CD4-positive, alpha-beta T cell (primary cell): ENCODE measurements around the gene ZNF638. TPM values are rescaled to one million over a fixed set of nuclear protein-coding genes. Genes with fewer than 3 reads are reported as not detected.

Experiments
- ATAC-seq: fragments of 200-7000 bp; cut with Tn5 transposase; one replicate; pipeline ENCODE4 v1.10.0; 2022; ENCODE audit warnings: mild to moderate bottlenecking; ENCODE audit not compliant: poor library complexity
- CTCF ChIA-PET: fragments of 350-600 bp; sonication (Branson Sonifier 250); formaldehyde crosslinking; loops from one replicate; lab custom pipeline; 2021; ENCODE audit warnings: antibody characterized with exemption, inconsistent platforms; lab: Charles Lee
- POLR2A ChIA-PET: fragments of 350-600 bp; sonication (Branson Sonifier 250); formaldehyde crosslinking; loops from one replicate; lab custom pipeline; 2021; ENCODE audit warnings: antibody characterized with exemption, inconsistent platforms; lab: Charles Lee
- DNase-seq, 14 experiments: peaks; one replicate each; pipeline ENCODE4 v3.0.0-alpha.2; 2013 to 2020; ENCODE audit warnings: mixed read lengths in 2 of 14
- H3K27ac ChIP-seq, 2 donors: one replicate each; pipeline versions ENCODE4 v1.5.1 to v1.7.0; 2013; ENCODE audit warnings: low read length in 2 of 2, low read depth in 1 of 2, mild to moderate bottlenecking in 1 of 2
- H3K27me3 ChIP-seq, 2 experiments: 1 replicate in 1 of 2; 2 replicates in 1 of 2; pipeline versions ENCODE4 v1.6.1 to v1.7.0; 2013; ENCODE audit warnings: low read length in 2 of 2, control low read depth in 1 of 2, mild to moderate bottlenecking in 1 of 2, moderate library complexity in 1 of 2; ENCODE audit not compliant: insufficient read depth in 2 of 2, control insufficient read depth in 1 of 2
- H3K36me3 ChIP-seq: one replicate; pipeline ENCODE4 v1.6.1; 2013; ENCODE audit warnings: low read length, control low read depth; ENCODE audit not compliant: insufficient read depth
- H3K4me1 ChIP-seq: one replicate; pipeline ENCODE4 v1.6.1; 2013; ENCODE audit warnings: low read length, control low read depth; ENCODE audit not compliant: insufficient read depth
- H3K4me3 ChIP-seq: one replicate; pipeline ENCODE4 v1.5.1; 2013; ENCODE audit warnings: mild to moderate bottlenecking, low read length, moderate library complexity
- H3K9me3 ChIP-seq, 2 experiments: 1 replicate in 1 of 2; 2 replicates in 1 of 2; pipeline versions ENCODE4 v1.6.1 to v1.7.0; 2013; ENCODE audit warnings: low read length in 2 of 2, mild to moderate bottlenecking in 2 of 2, control low read depth in 1 of 2, moderate library complexity in 1 of 2; ENCODE audit not compliant: control insufficient read depth in 1 of 2, insufficient read depth in 1 of 2
- H3K27ac Mint-ChIP-seq: one replicate; pipeline ENCODE4 v1.8.0; 2020; ENCODE audit warnings: mixed read lengths
- H3K27me3 Mint-ChIP-seq: one replicate; pipeline ENCODE4 v1.8.0; 2021; ENCODE audit warnings: mixed read lengths
- H3K36me3 Mint-ChIP-seq: one replicate; pipeline ENCODE4 v1.8.0; 2021; ENCODE audit warnings: low read depth, mixed read lengths
- H3K4me1 Mint-ChIP-seq: one replicate; pipeline ENCODE4 v1.8.0; 2021; ENCODE audit warnings: low read depth, mixed read lengths
- H3K4me3 Mint-ChIP-seq: one replicate; pipeline ENCODE4 v1.8.0; 2020; ENCODE audit warnings: mild to moderate bottlenecking, mixed read lengths
- H3K9me3 Mint-ChIP-seq: one replicate; pipeline ENCODE4 v1.8.0; 2020; ENCODE audit warnings: mixed read lengths
- intact Hi-C, 2 experiments: fragments of 100-400 bp; cut with DNase I in 1 of 2; cut with micrococcal nuclease in 1 of 2; formaldehyde crosslinking; loops; one replicate each; pipeline versions ENCODE4 v1.15.1 to v1.9.0; 2023 to 2025; cut with DNase I, micrococcal nuclease
- polyA plus RNA-seq, 2 donors: library from polyadenylated mRNA; unstranded; fragments of 120-200 nt; gene quantifications; one replicate each; pipeline ENCODE4 v1.2.1, GENCODE V29; 2013
- total RNA-seq, 174 experiments: library from RNA in 2 of 174; stranded (reverse) in 2 of 174; gene quantifications; one replicate each; pipeline ENCODE4 v1.2.3 and lab custom pipeline; 2021 to 2026
- TF ChIP-seq, protein P1 (sequence below): fragments of 200-600 bp; IDR thresholded peaks from one replicate; pipeline ENCODE4 v1.8.0; 2022; ENCODE audit warnings: antibody characterized with exemption, mild to moderate bottlenecking

The ZNF638 gene, protein sequence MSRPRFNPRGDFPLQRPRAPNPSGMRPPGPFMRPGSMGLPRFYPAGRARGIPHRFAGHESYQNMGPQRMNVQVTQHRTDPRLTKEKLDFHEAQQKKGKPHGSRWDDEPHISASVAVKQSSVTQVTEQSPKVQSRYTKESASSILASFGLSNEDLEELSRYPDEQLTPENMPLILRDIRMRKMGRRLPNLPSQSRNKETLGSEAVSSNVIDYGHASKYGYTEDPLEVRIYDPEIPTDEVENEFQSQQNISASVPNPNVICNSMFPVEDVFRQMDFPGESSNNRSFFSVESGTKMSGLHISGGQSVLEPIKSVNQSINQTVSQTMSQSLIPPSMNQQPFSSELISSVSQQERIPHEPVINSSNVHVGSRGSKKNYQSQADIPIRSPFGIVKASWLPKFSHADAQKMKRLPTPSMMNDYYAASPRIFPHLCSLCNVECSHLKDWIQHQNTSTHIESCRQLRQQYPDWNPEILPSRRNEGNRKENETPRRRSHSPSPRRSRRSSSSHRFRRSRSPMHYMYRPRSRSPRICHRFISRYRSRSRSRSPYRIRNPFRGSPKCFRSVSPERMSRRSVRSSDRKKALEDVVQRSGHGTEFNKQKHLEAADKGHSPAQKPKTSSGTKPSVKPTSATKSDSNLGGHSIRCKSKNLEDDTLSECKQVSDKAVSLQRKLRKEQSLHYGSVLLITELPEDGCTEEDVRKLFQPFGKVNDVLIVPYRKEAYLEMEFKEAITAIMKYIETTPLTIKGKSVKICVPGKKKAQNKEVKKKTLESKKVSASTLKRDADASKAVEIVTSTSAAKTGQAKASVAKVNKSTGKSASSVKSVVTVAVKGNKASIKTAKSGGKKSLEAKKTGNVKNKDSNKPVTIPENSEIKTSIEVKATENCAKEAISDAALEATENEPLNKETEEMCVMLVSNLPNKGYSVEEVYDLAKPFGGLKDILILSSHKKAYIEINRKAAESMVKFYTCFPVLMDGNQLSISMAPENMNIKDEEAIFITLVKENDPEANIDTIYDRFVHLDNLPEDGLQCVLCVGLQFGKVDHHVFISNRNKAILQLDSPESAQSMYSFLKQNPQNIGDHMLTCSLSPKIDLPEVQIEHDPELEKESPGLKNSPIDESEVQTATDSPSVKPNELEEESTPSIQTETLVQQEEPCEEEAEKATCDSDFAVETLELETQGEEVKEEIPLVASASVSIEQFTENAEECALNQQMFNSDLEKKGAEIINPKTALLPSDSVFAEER (N-terminal part only)
- total RNA-seq: 10 to 100 TPM; 77.8 to 86.4 TPM
- 117 TPM for polyA plus RNA-seq (2013, experiment 1 of 2)
- 128 TPM for polyA plus RNA-seq (2013, experiment 2 of 2)
- total RNA-seq (lab: John Stamatoyannopoulos, UW): 122 to 409 (median 251) reads per million in 172 experiments

DNA sequence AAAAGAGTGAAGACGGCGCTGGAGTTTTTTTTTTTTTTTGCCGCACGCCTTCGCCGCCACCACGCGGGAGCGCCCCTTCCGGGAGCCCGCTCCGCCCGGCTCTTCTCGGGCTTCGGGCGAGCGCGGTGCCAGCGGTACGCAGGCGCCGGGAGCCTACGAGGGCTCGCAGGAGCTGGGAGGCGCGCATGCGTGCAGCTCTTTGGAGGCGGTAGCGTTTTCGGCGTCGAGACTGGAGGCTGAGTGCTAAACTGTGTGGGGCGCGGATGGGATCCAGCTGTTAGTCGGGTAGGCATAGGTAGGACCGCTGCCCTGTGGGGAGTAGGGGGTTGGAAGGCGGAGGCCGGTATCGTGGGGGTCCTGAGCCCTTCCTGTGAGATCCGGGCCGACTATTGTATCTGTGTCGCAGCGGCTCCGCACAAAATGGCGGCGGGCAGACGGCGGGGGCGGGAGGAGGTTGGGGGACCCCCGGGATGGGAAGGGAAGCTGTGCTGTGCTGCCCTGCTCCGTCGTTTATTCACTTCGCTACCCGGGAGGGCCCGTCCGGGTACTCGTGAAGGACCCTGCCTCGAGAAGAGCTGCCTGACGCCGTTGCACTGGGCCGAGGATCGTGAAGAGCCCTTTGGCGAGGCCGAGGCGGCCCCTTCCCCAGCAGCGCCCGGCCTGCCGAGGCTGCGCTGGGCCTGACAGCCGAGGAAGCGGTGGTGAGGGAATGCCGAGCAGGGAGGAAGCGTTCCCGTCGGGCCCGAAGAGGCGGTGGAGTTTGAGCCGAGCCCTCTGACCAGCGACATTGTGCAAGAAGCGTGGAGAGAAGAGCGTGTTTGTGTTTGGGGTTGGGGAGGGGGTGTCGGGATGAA, at the start of gene ZNF638:
Gene ZNF638, plus strand, starts transcription at position 202 of the 854 bp plus-strand sequence. CDS start 17,173 bp downstream, outside the sequence.
- peaks cover 55% of the 10 kb centered on the region for H3K4me1 Mint-ChIP-seq

DNA sequence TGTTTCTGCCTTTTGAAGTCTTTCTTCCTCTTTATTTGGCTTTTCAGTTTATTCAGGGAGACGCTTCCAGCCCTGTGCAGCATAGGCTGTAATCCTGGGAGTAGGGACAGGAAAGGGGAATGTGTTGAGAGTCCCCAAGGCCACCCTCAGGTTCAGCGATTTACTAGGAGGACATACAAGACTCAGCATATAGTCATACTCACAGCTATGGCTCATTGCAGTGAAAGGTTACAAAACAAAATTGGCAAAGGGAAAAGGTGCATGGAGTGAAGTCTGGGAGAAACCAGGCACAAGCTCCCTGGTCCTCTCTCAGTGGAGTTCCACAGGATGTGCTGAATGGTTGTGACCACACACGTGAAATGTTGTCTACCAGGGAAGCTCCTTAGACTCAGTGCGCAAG, 49.6 kb upstream of the ZNF638 start:
- ChIA-PET CTCF (interaction anchor here (0.6 to 1.7 kb wide), 2 partner anchors 49 to 281 kb away, joined by 3 to 5 read pairs; partner anchors contain the start of gene ZNF638), POLR2A (no interaction called here)
- Mint-ChIP-seq H3K36me3 (no peaks in the 10 kb centered on the region), H3K9me3 (no peaks in the 10 kb centered on the region), H3K4me1 (peaks cover 10% of the 10 kb centered on the region), H3K27ac (no peak overlapping the region), H3K27me3 (peaks cover 81% of the 10 kb centered on the region), H3K4me3 (no peak overlapping the region)
- DNase-seq (no peak), ATAC-seq (no peak)
- intact Hi-C loops: no loop called here
- peaks cover 0 to under 1% of the 10 kb centered on the region in 2 experiments for H3K9me3 ChIP-seq
- TF ChIP-seq, protein P1, sequence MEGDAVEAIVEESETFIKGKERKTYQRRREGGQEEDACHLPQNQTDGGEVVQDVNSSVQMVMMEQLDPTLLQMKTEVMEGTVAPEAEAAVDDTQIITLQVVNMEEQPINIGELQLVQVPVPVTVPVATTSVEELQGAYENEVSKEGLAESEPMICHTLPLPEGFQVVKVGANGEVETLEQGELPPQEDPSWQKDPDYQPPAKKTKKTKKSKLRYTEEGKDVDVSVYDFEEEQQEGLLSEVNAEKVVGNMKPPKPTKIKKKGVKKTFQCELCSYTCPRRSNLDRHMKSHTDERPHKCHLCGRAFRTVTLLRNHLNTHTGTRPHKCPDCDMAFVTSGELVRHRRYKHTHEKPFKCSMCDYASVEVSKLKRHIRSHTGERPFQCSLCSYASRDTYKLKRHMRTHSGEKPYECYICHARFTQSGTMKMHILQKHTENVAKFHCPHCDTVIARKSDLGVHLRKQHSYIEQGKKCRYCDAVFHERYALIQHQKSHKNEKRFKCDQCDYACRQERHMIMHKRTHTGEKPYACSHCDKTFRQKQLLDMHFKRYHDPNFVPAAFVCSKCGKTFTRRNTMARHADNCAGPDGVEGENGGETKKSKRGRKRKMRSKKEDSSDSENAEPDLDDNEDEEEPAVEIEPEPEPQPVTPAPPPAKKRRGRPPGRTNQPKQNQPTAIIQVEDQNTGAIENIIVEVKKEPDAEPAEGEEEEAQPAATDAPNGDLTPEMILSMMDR: no peak
- H3K36me3 ChIP-seq: no peaks in the 10 kb centered on the region
- peaks cover 21 to 61% of the 10 kb centered on the region in 2 experiments for H3K27me3 ChIP-seq
- no peak overlapping the region for H3K4me3 ChIP-seq
- no peak overlapping the region for H3K27ac ChIP-seq
- peaks cover 10% of the 10 kb centered on the region for H3K4me1 ChIP-seq

More for the DNA sequence above, at the start of gene ZNF638:
- H3K27me3 ChIP-seq: no peaks in the 10 kb centered on the region
- peaks cover 11% of the 10 kb centered on the region for H3K27me3 Mint-ChIP-seq
- no peaks in the 10 kb centered on the region for H3K9me3 Mint-ChIP-seq
- no peaks in the 10 kb centered on the region for H3K36me3 ChIP-seq
- H3K4me3 ChIP-seq: peak within 1 kb of the TSS; percentile 98
- CTCF ChIA-PET: interaction anchor here (0.6 to 2.4 kb wide), 24 partner anchors 12 to 1950 kb away, joined by 3 to 14 read pairs (median 3); partner anchors contain the start of gene PAIP2B
- ATAC-seq (peak; percentile 97), DNase-seq (peak; percentile 83 to 98 (median 92))
- peak within 1 kb of the TSS; percentile 82 to 94 for H3K27ac ChIP-seq
- peak within 1 kb of the TSS; percentile 100 for H3K4me3 Mint-ChIP-seq
- peaks cover 27% of the 10 kb centered on the region for H3K4me1 ChIP-seq
- POLR2A ChIA-PET: interaction anchor here (0.6 to 3.2 kb wide), 29 partner anchors 9 to 1953 kb away, joined by 3 to 49 read pairs (median 4); partner anchors contain the start of genes CCT7, FBXO41, MCEE and MPHOSPH10
- intact Hi-C loops: loop anchor here (2.0 to 5.0 kb wide), 6 partner anchors 75 to 335 kb away; partner anchors contain the start of genes MCEE (in 1 of the 2) and MPHOSPH10 (in 1 of the 2)
- H3K27ac Mint-ChIP-seq: peak within 1 kb of the TSS; percentile 99
- TF ChIP-seq, protein P1: peak; percentile 80
- H3K9me3 ChIP-seq: no peaks in the 10 kb centered on the region
- peaks cover 36% of the 10 kb centered on the region for H3K36me3 Mint-ChIP-seq
